Fibroblast of lung (primary cell): Measurements from ENCODE around the gene CUL1.

Source experiments
- EZH2 ChIP-seq: IDR thresholded peaks from 2 replicates; pipeline ENCODE4 v1.5.1; 2012; ENCODE audit warnings: low read length, control low read depth, mild to moderate bottlenecking; ENCODE audit errors: missing control alignments
- TF ChIP-seq, protein P1 (sequence below), 2 donors: IDR thresholded peaks in 1 of 2; conservative IDR thresholded peaks in 1 of 2; 1 replicate in 1 of 2; 2 replicates in 1 of 2; pipeline ENCODE4 v1.5.1; 2011 to 2012; ENCODE audit warnings: low read length in 2 of 2, control low read depth in 1 of 2, inconsistent platforms in 1 of 2, low read depth in 1 of 2, mild to moderate bottlenecking in 1 of 2

DNA sequence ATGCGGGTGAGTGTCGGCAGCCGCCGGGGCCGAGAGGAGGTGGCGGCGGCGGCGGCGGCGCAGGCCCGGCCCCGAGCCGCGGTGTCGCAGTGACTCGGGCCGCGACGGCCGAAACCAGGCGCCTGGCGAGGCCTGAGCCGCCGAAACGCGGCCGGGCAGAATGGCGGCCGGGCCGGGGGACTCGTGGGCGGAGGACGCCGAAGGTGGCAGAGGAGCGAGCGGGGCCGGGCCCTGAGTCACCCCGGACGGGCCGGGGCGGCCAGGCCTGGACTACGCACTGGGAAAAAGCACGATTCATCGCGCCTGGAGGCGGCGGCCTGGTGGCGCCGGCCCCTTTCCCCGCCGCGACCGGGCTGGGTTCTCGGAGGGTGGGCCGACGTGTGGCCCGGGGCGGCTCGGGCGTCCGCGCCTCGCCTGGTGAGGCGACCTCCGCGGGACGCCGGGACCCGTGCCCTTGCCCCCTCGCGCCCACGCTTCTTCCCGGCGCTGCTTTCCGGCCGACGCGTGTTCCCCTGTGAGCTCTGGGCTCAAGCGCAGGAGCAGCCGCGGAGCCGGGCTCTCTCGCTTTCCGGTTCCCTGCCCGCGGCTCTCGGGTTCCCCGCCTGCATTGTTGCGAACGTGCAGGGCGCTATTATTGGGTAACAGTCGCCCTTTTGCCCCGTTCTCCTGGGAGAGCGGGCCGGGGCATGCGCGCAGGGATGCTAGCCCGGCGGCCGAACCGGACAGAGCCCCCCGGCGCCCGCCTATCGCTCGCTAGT, 500 bp downstream of the CUL1 start:
- TF ChIP-seq, protein P1, sequence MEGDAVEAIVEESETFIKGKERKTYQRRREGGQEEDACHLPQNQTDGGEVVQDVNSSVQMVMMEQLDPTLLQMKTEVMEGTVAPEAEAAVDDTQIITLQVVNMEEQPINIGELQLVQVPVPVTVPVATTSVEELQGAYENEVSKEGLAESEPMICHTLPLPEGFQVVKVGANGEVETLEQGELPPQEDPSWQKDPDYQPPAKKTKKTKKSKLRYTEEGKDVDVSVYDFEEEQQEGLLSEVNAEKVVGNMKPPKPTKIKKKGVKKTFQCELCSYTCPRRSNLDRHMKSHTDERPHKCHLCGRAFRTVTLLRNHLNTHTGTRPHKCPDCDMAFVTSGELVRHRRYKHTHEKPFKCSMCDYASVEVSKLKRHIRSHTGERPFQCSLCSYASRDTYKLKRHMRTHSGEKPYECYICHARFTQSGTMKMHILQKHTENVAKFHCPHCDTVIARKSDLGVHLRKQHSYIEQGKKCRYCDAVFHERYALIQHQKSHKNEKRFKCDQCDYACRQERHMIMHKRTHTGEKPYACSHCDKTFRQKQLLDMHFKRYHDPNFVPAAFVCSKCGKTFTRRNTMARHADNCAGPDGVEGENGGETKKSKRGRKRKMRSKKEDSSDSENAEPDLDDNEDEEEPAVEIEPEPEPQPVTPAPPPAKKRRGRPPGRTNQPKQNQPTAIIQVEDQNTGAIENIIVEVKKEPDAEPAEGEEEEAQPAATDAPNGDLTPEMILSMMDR (conservative IDR thresholded peaks at IDR 0.05 in 1 of 2, IDR thresholded peaks at IDR 0.05 in 1 of 2; ENCODE audit: low read depth in 1 of 2, low read length in 2 of 2): no peak
- TF ChIP-seq EZH2: no peak
